ENCODE data around the gene PWP1.
"Not testable (repeated sequence)": the region's sequence is repeated elsewhere in the genome, so short reads cannot be mapped to it uniquely, and the experiment has no call there.

PWP1 gene

GRCh38 chr12:107681455-107681835 lies 4.2 kb upstream of the PWP1 start:
- TF ChIP-seq CTCF (conservative IDR thresholded peaks at IDR 0.05; ENCODE audit: low read length), result no peak
- no peak for DNase-seq (ENCODE audit: low read depth)

GRCh38 chr12:107681836-107682820 lies 3.5 kb upstream of the PWP1 start:
- no peak for DNase-seq (ENCODE audit: low read depth)
- no peak overlapping the region for H3K4me3 ChIP-seq (ENCODE audit: low read length)
- no peak for TF ChIP-seq CTCF (conservative IDR thresholded peaks at IDR 0.05; ENCODE audit: low read length)

More at GRCh38 chr12:107681455-107681835, 4.2 kb upstream of the PWP1 start:
- no peak overlapping the region for H3K4me3 ChIP-seq (ENCODE audit: low read length)

GRCh38 chr12:107684029-107684795 lies 1.4 kb upstream of the PWP1 start:
- TF ChIP-seq CTCF (conservative IDR thresholded peaks at IDR 0.05; ENCODE audit: low read length), result no peak
- no peak overlapping the region; the same call in 1 of the 2 replicates for H3K4me3 ChIP-seq (ENCODE audit: low read length)
- DNase-seq (ENCODE audit: low read depth), result peak; percentile 16

- no peak for TF ChIP-seq CTCF (conservative IDR thresholded peaks at IDR 0.05; ENCODE audit: low read length)
- peak overlapping the region; percentile 100 for H3K4me3 ChIP-seq (ENCODE audit: low read length)
- DNase-seq (ENCODE audit: low read depth), result peak; percentile 11
Observed at GRCh38 chr12:107684990-107685359, 624 bp upstream of the PWP1 start.

GRCh38 chr12:107695772-107696171 lies 10.2 kb downstream of the PWP1 start:
- peak; percentile 13 for DNase-seq (ENCODE audit: low read depth)
- peak; percentile 50 for TF ChIP-seq CTCF (conservative IDR thresholded peaks at IDR 0.05; ENCODE audit: low read length)
- not testable (repeated sequence) for H3K4me3 ChIP-seq (ENCODE audit: low read length)

- no peak for TF ChIP-seq CTCF (conservative IDR thresholded peaks at IDR 0.05; ENCODE audit: low read length)
- DNase-seq (ENCODE audit: low read depth), result no peak
- H3K4me3 ChIP-seq (ENCODE audit: low read length), result no peak overlapping the region
Observed at GRCh38 chr12:107702106-107702505, 16.5 kb downstream of the PWP1 start.

All from AG10803 (cell line).